SH-SY5Y (cell line): ENCODE data around the gene PIK3CG.

Experiments used
- GATA2 ChIP-seq: IDR thresholded peaks from 2 replicates; pipeline ENCODE4 v1.6.1; 2011; ENCODE audit warnings: mild to moderate bottlenecking, low read depth, low read length
- GATA3 ChIP-seq: IDR thresholded peaks from 2 replicates; pipeline ENCODE4 v1.6.1; 2011; ENCODE audit warnings: low read depth, mild to moderate bottlenecking, low read length, moderate library complexity

DNA sequence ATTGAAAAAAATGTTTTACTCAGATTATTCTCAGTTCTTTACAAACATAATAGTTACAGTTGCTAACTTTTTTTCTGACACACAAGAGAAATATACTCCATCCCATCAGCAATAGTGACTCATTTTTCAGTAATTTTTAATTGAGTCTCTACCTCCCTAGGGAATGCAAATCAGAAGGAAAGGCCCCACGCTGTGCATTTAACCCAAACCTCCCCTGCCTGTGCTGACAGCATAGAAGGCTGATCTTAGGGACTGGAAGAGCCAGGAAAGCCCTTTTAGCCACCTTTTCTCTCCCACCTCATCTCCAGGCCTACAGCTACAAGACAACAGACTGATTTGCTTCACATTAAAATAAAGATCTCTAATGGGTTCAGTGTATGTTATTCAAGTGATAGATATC is 24.7 kb upstream of the PIK3CG start:
- TF ChIP-seq GATA2 (no peak), GATA3 (no peak)
